ENCODE data around the gene PTPN6. TPM values are rescaled to one million over a fixed set of nuclear protein-coding genes. Genes with fewer than 3 reads are reported as not detected.

Gene PTPN6
- total and polyA plus RNA-seq, 2 of the 8 experiments (the other 6 are each of a cell fraction or from before 2014, with no cell fraction given), result 16.3 to 28.4 TPM

- Histone ChIP-seq H4K20me1 (replicated peaks in 1 of 2; ENCODE audit: control insufficient read depth in 1 of 2, insufficient read depth in 2 of 2, low read length in 2 of 2) (no peaks in the 10 kb centered on the region), H3K23ac (ENCODE audit: insufficient read length) (no peak overlapping the region), H2AK5ac (ENCODE audit: low read depth, low read length) (peak overlapping the region; percentile 46; the same call in 1 of the 2 replicates), H3K4me3 (ENCODE audit: extremely low read depth in 1 of 4, insufficient read depth in 2 of 4, low read depth in 3 of 4, low read length in 4 of 4) (no peak overlapping the region), H2AFZ (ENCODE audit: low read length) (no peak overlapping the region), H3K4me2 (ENCODE audit: insufficient read depth in 1 of 2, low read depth in 2 of 2, low read length in 2 of 2) (no peak overlapping the region), H3K18ac (ENCODE audit: extremely low read depth, low read length) (no peak overlapping the region), H3K14ac (ENCODE audit: insufficient read length) (no peak overlapping the region), H3K56ac (replicated peaks; ENCODE audit: insufficient read length, low read depth, low read length) (no peak overlapping the region), H2BK120ac (replicated peaks; ENCODE audit: low read depth, low read length) (no peak overlapping the region), H4K8ac (ENCODE audit: extremely low read depth, insufficient read depth, low read length) (no peak overlapping the region; the same call in 1 of the 2 replicates), H3K9ac (replicated peaks in 1 of 4; ENCODE audit: extremely low read depth in 1 of 4, low read depth in 3 of 4, low read length in 3 of 4) (no peak overlapping the region), H4K5ac (ENCODE audit: insufficient read length, low read depth, low read length) (no peak overlapping the region), H2BK15ac (ENCODE audit: low read length) (no peak overlapping the region), H3K36me3 (ENCODE audit: control insufficient read depth in 2 of 4, insufficient read depth in 4 of 4, low read length in 3 of 4) (no peaks in the 10 kb centered on the region), H2BK20ac (ENCODE audit: low read length) (no peak overlapping the region), H3K79me1 (ENCODE audit: low read depth, low read length) (no peaks in the 10 kb centered on the region), H3K27me3 (replicated peaks in 1 of 4; ENCODE audit: control insufficient read depth in 3 of 4, extremely low read depth in 1 of 4, insufficient read depth in 3 of 4, low read length in 3 of 4) (no peaks in the 10 kb centered on the region), H3K27ac (ENCODE audit: low read depth, low read length) (no peak overlapping the region), H3K4me1 (replicated peaks in 1 of 4; ENCODE audit: control insufficient read depth in 3 of 4, insufficient read depth in 4 of 4, low read length in 3 of 4) (peaks cover 3 to 26% (median 22%) of the 10 kb centered on the region in 4 experiments), H2BK5ac (ENCODE audit: low read depth, low read length) (no peak overlapping the region; the same call in 1 of the 2 replicates), H3K4ac (replicated peaks; ENCODE audit: insufficient read length, low read depth, low read length) (no peak overlapping the region), H3K9me3 (ENCODE audit: insufficient read depth in 2 of 2, low read depth in 1 of 2, low read length in 1 of 2) (no peaks in the 10 kb centered on the region), H2BK12ac (ENCODE audit: low read depth, low read length) (no peak overlapping the region), H3K23me2 (ENCODE audit: low read depth, low read length) (peaks cover 7% of the 10 kb centered on the region; the same call in 1 of the 2 replicates), H4K91ac (replicated peaks; ENCODE audit: insufficient read length, low read length) (no peak overlapping the region), H3K79me2 (ENCODE audit: control insufficient read depth in 1 of 2, insufficient read depth in 2 of 2, low read length in 2 of 2) (peaks cover 0 to 2% of the 10 kb centered on the region in 2 experiments; a peak in 1 of 4 replicates)
- ChIA-PET POLR2A (ENCODE audit: partially characterized antibody) (interaction anchor here (0.9 to 44.0 kb wide), 4 partner anchors 11 to 150 kb away, joined by 5 to 1596 read pairs (median 842); partner anchors contain the start of genes ATN1, C12orf57, EMG1 and PHB2), CTCF (ENCODE audit: partially characterized antibody) (interaction anchor here (0.8 to 12.2 kb wide), 7 partner anchors 11 to 152 kb away, joined by 3 to 277 read pairs (median 4); partner anchors contain the start of genes C12orf57 and RNU7-1)
- no peak for TF ChIP-seq SRF (IDR thresholded peaks at IDR 0.05; ENCODE audit: low read depth, low read length)
- TF ChIP-seq SP4 (IDR thresholded peaks at IDR 0.05; ENCODE audit: low read length), result no peak
- TF ChIP-seq JUND (IDR thresholded peaks at IDR 0.05; ENCODE audit: low read length), result no peak
- no peak for TF ChIP-seq KDM1A (IDR thresholded peaks at IDR 0.05; ENCODE audit: borderline replicate concordance, low read length)
- no peak for TF ChIP-seq TBP (IDR thresholded peaks at IDR 0.05; ENCODE audit: low read depth, low read length)
- no peak for TF ChIP-seq BRCA1 (IDR thresholded peaks at IDR 0.05; ENCODE audit: low read depth, low read length)
- no peak for TF ChIP-seq SIX5 (IDR thresholded peaks at IDR 0.05; ENCODE audit: low read depth, low read length)
- no peak for TF ChIP-seq BACH1 (IDR thresholded peaks at IDR 0.05; ENCODE audit: low read length)
- DNase-seq (ENCODE audit: low read depth in 1 of 2, low spot score in 2 of 2), result no peak
- FAIRE-seq, result no peak
- WGBS, 2 experiments (ENCODE audit: extremely low coverage in 1 of 2, insufficient coverage in 1 of 2, insufficient read length in 1 of 2, insufficient replicate concordance in 2 of 2, low coverage in 1 of 2, low lambda C conversion rate in 2 of 2, missing lambda C conversion rate in 1 of 2), result 88% methylated on average over 28 of the region's 28 CpGs; no CpG with 5 or more reads in 1 of the 2 experiments
Observed at GRCh38 chr12:6957741-6958608, 6.8 kb downstream of the PTPN6 start.
